ENCODE data around the gene ASPSCR1. TPM values are rescaled to one million over a fixed set of nuclear protein-coding genes. Genes with fewer than 3 reads are reported as not detected.

Gene ASPSCR1
- total and polyA plus RNA-seq, 8 donors, result 35.1 to 64.3 (median 44.4) TPM

- intact Hi-C loops (cut with DNase I), result no loop called here
- TF ChIP-seq CTCF (IDR thresholded peaks at IDR 0.05), result no peak
- no peaks in the 10 kb centered on the region for H3K27me3 ChIP-seq
- DNase-seq (no peak), ATAC-seq (no peak)
- no peaks in the 10 kb centered on the region for H3K4me1 ChIP-seq
- no peaks in the 10 kb centered on the region for H3K9me3 ChIP-seq
- H3K4me3 ChIP-seq, result no peak overlapping the region
- no peak overlapping the region for H3K27ac ChIP-seq
- peaks cover 0 to 13% of the 10 kb centered on the region in 2 donors for H3K36me3 ChIP-seq
Observed at GRCh38 chr17:82007495-82008257, 30.2 kb downstream of the ASPSCR1 start.

- Histone ChIP-seq H3K27ac (no peak overlapping the region), H3K4me1 (peaks cover 0 to 7% of the 10 kb centered on the region in 2 donors), H3K36me3 (peaks cover 0 to 13% of the 10 kb centered on the region in 2 donors), H3K27me3 (no peaks in the 10 kb centered on the region), H3K9me3 (no peaks in the 10 kb centered on the region), H3K4me3 (no peak overlapping the region)
- intact Hi-C loops (cut with DNase I), result no loop called here
- TF ChIP-seq CTCF (IDR thresholded peaks at IDR 0.05), result no peak
- no peak for ATAC-seq
- DNase-seq, result no peak
Observed at GRCh38 chr17:82008258-82008940, 31.0 kb downstream of the ASPSCR1 start.

- intact Hi-C loops (cut with DNase I), result no loop called here
- no peak overlapping the region for H3K4me3 ChIP-seq
- TF ChIP-seq CTCF (IDR thresholded peaks at IDR 0.05), result no peak
- peaks cover 0 to 11% of the 10 kb centered on the region in 2 donors for H3K4me1 ChIP-seq
- DNase-seq (no peak), ATAC-seq (no peak)
- H3K27ac ChIP-seq, result no peak overlapping the region
- H3K27me3 ChIP-seq, result no peaks in the 10 kb centered on the region
- H3K9me3 ChIP-seq, result no peaks in the 10 kb centered on the region
- peaks cover 0 to 13% of the 10 kb centered on the region in 2 donors for H3K36me3 ChIP-seq
Observed at GRCh38 chr17:82008941-82009405, 31.5 kb downstream of the ASPSCR1 start.

- peaks cover 0 to 13% of the 10 kb centered on the region in 2 donors for H3K36me3 ChIP-seq
- H3K9me3 ChIP-seq, result no peaks in the 10 kb centered on the region
- intact Hi-C loops (cut with DNase I), result no loop called here
- no peak for DNase-seq
- no peak overlapping the region for H3K4me3 ChIP-seq
- H3K27me3 ChIP-seq, result no peaks in the 10 kb centered on the region
- TF ChIP-seq CTCF (IDR thresholded peaks at IDR 0.05), result no peak
- H3K27ac ChIP-seq, result no peak overlapping the region
- peaks cover 0 to 11% of the 10 kb centered on the region in 2 donors for H3K4me1 ChIP-seq
- ATAC-seq, result no peak
Observed at GRCh38 chr17:82009413-82009812, 32.0 kb downstream of the ASPSCR1 start.
